SK-N-MC (cell line): ENCODE data around the gene BRMS1L.

Experiments used
- EZH2 ChIP-seq: fragments of 200-600 bp; sonication (generic); IDR thresholded peaks from one replicate; pipeline ENCODE4 v1.6.1; 2017; ENCODE audit warnings: antibody characterized with exemption
- FOXP2 ChIP-seq: optimal IDR thresholded peaks from 2 replicates; pipeline ENCODE3; 2011; ENCODE audit warnings: mild to moderate bottlenecking, moderate library complexity; ENCODE audit not compliant: insufficient read depth; ENCODE audit errors: extremely low read length, control extremely low read depth
- POLR2AphosphoS5 ChIP-seq: IDR thresholded peaks from 2 replicates; pipeline ENCODE4 v1.6.1; 2012; ENCODE audit warnings: mild to moderate bottlenecking, low read depth, low read length, borderline replicate concordance

DNA sequence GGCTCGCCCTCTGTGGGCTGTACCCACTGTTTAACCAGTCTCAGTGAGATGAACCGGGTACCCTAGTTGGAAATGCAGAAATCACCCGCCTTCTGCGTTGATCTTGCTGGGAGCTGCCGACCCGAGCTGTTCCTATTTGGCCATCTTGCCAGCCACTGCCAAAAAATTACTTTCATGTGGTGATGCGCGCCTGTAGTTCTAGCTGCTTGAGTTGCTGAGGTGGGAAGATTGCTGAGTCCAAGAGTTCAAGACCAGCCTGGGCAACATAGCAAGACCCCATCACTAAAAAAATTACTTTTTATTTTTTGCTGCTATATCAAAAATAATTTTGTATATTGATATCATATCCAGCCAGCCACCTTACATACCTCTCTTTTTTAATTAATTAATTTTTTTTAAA lies 18.4 kb downstream of the BRMS1L start:
- TF ChIP-seq POLR2AphosphoS5 (no peak), EZH2 (no peak), FOXP2 (no peak)
